GM19193 (cell line): Measurements from ENCODE around the gene SERPINA1.

Experiments used
- POLR2A ChIP-seq: IDR thresholded peaks from 4 replicates; pipeline ENCODE4 v1.6.1; 2011; ENCODE audit not compliant: insufficient read depth, insufficient read length; ENCODE audit errors: extremely low read depth

The SERPINA1 gene

DNA sequence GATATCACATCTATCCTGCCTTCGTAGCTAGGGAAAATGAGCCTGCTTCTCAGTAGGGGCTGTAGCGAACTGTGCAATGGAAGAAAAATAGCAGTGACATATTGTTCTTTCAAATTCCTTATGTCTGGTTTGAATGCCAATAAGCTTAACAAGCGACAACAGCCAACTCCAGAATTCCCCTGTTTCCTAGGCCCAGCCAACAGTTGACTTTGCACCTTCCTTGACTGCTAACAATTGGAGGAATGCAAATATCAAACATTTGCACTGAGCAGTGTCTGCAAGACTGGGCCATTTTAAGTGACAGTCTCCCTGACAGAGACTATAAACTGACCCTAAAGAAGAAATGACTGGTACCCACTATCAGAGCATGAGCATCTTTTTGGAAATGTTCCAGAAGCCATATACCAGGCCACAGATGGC lies 12.0 kb upstream of the SERPINA1 start:
- no peak for TF ChIP-seq POLR2A

DNA sequence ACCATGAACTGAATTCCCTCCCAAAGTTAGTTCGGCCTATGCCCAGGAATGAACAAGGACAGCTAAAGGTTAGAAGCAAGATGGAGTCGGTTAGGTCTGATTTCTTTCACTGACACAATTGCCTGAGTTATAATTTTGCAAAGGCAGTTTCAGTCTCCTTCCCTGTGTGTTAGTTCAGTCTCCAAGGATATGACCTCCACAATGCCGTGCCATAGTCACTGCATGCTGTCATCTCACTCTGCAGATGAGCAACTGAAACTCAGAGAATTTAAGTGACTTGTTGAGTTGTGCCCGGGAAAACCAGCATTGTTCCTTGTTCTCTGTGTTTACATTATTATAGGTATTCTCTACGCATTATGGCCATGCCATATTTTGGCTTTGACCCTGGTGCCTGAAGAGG lies 10.1 kb upstream of the SERPINA1 start:
- no peak for TF ChIP-seq POLR2A

DNA sequence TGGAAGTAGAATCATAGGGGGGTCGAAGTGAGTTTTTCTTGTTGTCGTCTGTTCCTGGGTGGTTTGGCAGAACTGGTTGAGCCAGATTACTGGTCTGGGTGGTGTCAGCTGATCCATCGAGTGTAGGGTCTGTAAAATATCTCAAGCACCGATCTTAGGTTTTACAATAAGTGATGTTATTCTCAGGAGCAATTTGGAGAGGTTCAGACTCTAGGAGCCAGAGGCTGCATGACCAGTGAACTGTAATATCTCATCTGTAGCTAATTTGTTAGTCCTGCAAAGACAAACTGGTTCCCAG lies 9.7 kb upstream of the SERPINA1 start:
- TF ChIP-seq POLR2A: no peak

DNA sequence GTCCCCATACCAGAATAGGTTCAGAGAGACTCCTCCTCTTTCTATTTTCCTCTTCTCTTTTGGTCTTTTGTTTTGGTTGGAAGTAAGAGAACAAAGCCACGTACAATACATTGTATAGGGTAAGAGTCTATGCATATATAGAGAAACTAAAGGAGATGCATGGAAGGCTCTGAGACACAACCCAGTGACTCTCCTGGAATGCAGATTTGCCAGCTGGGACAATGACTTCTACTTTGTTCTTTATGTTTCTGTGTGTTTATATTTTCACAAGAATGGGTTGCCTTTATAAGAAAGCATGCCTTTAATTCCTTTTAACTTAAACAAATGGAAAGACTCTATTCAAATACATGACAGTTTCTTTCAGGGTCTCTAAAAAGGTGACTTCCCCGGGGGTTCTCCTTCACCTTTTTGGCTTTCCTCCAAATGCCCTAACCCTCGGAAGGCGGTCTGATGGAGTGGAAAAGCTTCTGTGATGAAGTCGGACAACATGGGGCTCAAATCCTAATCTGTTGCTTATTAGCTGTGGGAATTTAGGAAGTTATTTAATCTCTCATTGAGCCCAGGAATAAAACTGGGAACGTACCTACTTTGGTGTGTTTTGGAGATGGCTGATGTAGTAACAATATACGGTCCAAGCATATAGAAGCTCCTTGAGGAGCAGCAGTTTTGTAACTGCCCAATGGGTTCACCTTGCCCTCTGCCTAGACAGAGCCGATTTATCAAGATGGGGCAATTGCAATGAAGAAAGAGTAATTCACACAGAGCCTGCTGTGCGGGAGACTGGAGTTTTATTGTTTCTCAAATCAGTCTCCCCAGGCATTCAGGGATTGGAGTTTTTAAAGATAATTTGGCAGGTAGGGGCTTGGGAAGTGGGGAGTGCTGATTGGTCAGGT lies 9.1 kb upstream of the SERPINA1 start:
- no peak for TF ChIP-seq POLR2A

DNA sequence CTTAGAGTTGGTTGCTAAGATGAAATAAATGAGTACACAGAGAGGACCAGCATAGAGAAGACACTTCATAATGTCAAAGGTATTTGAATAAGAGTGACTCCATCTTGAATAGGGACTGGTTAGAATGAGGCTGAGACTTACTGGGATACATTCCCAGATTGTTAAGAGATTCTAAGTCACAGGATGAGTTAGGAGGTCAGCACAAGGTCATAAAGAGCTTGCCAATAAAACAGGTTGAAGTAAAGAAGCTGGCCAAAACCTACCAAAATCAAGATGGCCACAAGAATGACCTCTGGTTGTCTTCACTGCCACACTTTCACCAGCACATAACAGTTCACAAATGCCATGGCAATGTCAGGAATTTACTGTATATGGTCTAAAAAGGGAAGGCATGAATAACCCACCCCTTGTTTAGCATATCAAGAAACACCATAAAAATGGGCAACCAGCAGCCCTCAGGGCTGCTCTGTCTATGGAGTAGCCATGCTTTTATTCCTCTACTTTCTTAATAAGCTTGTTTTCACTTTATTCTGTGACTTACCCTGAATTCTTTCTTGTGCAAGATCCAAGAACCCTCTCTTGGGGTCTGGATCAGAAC lies 8.3 kb upstream of the SERPINA1 start:
- TF ChIP-seq POLR2A: no peak

DNA sequence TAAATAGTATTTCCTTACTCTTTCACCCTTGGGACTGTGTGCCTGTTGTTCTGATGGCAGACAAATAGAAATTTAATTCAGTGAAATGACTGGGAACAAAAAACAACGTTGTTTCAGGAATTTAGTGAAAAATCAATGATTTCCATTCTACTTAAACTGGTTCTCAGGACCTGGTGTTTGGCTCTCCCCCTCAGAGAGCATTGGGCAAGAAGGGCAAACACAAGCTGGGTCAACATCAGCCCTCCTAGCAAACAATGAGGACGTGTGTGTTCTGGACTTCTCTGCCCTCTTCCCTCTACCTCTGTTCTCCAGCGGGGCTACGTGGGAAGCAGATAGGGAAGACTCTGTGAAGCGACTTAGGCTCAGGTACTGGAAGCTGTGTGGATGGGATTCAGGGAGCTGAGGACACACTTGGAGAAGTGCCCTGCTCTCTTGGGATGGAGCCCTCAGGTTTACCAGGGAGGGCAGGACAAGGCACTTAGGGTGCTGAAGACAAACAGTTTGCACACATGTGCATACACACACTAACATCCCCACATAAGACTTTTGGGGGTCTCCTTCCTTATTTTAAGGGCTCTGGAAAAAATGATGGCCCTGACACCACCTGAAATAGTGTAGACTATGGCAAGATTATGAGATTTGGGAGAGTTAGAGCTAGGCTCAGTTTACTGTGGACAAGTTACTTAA lies 7.6 kb upstream of the SERPINA1 start:
- no peak for TF ChIP-seq POLR2A

DNA sequence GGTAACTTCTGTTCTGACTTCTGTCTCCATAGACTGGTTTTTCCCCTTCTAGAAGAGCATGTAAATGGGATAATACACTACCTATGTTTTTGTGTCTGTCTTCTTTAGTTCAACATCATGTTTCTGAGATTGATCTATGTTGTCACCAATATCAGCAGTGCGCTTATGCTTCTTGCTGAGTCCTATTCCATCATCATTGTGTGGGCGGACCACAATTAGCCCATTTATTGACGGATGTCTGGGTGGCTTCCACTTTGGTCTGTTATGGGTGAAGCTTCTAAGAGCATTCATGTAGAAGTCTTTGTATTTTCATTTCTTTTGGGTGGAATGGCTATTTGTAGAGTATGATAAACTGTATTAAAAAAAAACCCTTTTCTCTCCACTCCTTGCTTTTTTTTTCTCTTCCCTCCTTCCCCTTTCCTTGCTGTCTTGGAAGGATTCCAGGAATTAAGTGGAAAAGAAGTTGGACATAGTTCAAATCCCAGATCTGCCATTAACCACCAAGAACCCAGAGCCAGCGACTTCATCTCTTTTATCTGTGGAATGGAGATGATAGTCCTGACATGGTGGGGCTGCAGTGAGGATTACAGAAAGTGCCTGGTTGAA lies 7.0 kb upstream of the SERPINA1 start:
- no peak for TF ChIP-seq POLR2A

DNA sequence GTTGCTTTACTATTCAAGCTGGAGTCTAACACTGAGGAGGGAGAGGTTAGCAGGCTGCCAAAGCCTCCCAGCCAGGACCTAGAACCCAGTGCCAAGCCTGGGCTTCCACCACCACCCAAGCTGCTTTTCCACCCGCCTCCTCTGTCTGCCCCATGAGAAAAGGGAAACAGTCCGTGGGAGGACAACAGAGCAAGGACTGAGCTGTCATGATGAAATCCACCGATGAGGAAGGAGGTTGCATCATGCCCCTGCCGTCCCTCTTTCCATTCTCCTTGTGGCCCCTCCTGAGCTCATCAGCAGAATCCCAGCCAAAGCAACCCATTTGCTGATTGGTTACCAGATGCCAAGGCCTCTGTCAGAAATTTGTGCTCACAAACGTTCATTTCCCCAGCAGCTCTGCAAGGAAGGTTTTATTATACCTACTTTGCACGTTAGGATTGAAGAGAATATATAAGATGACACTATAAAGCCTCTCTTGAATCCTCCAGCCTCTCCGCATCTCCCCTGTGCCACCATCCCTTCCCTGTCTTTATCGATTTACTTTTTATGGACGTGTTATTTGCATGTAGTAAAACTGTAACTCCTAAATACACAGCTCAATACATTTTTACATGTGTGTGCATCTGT lies 6.3 kb upstream of the SERPINA1 start:
- TF ChIP-seq POLR2A: no peak

DNA sequence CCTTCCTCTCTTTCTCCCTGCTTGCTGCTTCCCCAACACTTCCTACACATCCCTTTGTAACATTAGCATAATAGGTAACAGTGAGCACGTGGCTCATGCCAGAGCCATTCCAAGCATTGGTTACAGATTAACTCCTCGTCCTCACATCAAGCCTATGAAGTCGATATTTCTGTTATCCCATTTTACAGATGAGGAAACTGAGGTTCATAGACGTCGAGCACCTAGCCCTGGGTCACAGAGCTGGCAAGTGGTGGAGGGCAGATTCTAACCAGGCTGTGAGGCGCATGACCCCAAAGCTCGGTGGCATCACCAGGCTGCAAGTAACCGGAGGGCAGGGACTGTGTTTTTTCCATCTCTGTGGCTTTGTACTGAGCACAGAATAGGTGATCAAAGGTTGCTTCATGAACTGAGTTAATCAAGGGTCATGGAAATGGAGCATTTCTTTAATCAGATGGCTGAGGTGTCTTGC lies 5.7 kb upstream of the SERPINA1 start:
- no peak for TF ChIP-seq POLR2A

DNA sequence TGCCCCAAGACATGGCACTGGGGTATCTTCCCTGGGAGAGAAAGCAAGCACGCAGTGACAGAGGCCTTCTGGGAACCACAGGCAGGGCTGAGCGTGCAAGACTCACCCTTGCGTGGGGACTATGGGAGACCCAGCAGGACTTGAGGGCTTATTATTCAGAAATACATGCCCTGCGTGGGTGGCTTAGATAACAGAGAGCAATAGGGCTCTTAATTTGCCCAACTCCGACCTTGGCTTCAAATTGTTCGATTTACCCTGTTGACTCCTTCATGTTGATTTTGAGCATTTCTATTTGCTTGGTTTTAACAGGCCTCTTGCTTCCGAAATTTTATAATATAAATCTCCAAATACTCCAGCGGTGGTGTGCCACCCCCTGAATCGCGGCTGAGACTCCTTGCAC lies 5.1 kb upstream of the SERPINA1 start:
- TF ChIP-seq POLR2A: no peak

DNA sequence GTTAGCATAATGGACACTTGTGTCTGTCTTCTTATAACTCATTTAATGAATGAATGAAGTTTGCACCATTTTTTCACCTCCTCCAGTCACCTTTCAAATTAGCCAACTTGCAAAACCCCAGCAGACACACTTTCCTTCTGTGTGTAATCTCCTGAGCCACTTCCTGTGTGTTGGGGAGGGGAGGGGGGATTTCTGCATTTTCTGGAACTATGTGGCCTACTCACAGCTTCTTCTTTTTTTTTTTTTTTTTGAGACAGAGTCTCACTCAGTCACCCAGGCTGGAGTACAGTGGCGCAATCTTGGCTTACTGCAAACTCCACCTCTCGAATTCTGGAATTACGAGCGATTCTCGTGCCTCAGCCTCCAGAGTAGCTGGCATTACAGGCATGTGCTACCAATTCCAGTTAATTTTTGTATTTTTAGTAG lies 4.1 kb upstream of the SERPINA1 start:
- no peak for TF ChIP-seq POLR2A

DNA sequence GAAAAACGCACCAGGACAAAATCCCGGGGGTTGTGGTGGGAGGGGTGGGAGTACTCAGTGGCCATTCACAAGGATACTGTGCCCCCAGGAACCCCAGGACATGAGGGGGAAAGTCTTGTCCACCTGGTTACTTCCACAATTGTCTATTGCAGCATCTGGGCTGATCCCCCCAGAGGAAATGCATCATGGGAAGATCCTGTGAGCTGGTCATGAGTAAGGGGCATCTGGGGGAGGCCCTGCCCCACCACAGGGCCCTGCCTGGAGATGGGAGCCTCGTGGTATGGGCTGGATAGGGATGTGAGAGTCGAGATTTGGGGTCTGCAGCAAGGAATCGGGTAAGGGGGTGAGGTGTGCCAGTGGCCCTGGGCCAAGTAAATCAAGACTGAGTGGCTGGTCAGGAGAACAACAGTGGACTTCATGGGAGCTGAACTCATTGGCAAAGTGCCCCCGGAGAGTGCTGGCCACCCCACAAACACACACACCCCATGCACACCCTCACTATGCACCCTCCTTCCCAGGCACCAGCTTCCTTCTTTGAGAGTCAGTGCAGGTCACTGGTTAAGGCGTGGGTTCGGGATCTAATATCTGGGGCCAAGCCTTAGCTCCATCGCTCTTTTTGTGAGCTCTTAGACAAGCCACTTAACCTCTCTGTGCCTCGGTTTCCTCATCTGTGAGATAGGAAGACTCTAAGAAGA lies 3.0 kb upstream of the SERPINA1 start:
- no peak for TF ChIP-seq POLR2A

DNA sequence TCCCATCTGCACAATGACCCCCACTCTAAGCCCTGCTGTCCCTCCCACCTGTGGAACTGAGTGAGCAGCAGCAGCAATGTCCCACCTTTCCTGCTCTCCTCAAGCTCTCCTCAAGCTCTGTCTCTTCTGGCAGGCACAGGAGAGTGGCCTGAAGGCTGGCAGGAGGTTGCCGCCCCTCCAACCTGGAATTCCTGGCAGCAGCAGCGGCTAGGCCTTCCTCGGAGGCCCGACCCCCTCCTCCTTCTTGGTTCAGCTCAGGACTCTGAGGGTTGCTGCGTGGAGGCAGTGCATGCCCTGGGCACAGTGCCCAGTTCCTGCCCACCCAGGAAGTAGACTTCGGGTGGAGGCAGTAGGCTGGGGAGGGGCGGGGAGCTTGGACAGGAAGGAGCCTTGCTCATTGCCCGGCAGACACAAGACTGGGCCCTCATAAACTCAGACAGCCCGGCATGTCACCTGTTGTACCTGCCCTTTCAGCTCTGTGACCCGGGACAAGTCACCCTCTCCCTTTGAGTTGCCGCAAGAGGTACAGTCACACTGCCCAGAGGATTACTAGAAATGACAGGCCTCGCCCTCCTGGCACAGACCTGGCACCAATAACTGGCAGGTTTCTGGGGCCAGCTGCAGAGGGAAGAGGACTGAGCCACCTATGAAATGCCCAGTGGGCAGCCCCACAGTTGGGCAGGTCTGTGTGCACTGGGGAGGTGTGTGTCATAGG lies 2.1 kb upstream of the SERPINA1 start:
- no peak for TF ChIP-seq POLR2A
